ENCODE data around the gene FES. TPM values are rescaled to one million over a fixed set of nuclear protein-coding genes. Genes with fewer than 3 reads are reported as not detected.

FES gene
- total and polyA plus RNA-seq, 2 of the 13 experiments (the other 11 are each of a cell fraction or from before 2014, with no cell fraction given): 4.0 to 9.5 TPM

DNA sequence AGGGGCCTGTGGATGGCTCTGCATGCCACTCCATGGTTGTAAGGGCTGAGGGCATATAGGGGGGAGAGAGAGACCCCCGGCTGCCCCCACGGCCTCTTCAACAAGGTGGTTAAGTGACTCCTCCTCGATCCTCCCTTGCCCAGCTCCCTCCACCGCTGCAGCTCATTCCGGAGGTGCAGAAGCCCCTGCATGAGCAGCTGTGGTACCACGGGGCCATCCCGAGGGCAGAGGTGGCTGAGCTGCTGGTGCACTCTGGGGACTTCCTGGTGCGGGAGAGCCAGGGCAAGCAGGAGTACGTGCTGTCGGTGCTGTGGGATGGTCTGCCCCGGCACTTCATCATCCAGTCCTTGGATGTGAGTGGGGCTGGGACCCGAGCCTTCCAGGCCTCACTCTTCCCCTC, 6.5 kb downstream of the FES start (continued):
- TF ChIP-seq, protein P1, sequence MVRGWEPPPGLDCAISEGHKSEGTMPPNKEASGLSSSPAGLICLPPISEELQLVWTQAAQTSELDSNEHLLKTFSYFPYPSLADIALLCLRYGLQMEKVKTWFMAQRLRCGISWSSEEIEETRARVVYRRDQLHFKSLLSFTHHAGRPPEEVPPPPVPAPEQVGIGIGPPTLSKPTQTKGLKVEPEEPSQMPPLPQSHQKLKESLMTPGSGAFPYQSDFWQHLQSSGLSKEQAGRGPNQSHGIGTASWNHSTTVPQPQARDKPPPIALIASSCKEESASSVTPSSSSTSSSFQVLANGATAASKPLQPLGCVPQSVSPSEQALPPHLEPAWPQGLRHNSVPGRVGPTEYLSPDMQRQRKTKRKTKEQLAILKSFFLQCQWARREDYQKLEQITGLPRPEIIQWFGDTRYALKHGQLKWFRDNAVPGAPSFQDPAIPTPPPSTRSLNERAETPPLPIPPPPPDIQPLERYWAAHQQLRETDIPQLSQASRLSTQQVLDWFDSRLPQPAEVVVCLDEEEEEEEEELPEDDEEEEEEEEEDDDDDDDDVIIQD (CRISPR knock-in tag; IDR thresholded peaks at IDR 0.05; ENCODE audit: low read depth): no peak
- TF ChIP-seq ZNF121 (CRISPR knock-in tag; IDR thresholded peaks at IDR 0.05): no peak
- TF ChIP-seq ZC3H4 (CRISPR knock-in tag; IDR thresholded peaks at IDR 0.05; ENCODE audit: borderline replicate concordance): no peak
- TF ChIP-seq, protein P2, sequence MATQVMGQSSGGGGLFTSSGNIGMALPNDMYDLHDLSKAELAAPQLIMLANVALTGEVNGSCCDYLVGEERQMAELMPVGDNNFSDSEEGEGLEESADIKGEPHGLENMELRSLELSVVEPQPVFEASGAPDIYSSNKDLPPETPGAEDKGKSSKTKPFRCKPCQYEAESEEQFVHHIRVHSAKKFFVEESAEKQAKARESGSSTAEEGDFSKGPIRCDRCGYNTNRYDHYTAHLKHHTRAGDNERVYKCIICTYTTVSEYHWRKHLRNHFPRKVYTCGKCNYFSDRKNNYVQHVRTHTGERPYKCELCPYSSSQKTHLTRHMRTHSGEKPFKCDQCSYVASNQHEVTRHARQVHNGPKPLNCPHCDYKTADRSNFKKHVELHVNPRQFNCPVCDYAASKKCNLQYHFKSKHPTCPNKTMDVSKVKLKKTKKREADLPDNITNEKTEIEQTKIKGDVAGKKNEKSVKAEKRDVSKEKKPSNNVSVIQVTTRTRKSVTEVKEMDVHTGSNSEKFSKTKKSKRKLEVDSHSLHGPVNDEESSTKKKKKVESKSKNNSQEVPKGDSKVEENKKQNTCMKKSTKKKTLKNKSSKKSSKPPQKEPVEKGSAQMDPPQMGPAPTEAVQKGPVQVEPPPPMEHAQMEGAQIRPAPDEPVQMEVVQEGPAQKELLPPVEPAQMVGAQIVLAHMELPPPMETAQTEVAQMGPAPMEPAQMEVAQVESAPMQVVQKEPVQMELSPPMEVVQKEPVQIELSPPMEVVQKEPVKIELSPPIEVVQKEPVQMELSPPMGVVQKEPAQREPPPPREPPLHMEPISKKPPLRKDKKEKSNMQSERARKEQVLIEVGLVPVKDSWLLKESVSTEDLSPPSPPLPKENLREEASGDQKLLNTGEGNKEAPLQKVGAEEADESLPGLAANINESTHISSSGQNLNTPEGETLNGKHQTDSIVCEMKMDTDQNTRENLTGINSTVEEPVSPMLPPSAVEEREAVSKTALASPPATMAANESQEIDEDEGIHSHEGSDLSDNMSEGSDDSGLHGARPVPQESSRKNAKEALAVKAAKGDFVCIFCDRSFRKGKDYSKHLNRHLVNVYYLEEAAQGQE (IDR thresholded peaks at IDR 0.05; ENCODE audit: borderline replicate concordance in 1 of 2, low read depth in 1 of 2, low read length in 2 of 2): no peak
- no peak for TF ChIP-seq SIX4 (CRISPR knock-in tag; IDR thresholded peaks at IDR 0.05)

DNA sequence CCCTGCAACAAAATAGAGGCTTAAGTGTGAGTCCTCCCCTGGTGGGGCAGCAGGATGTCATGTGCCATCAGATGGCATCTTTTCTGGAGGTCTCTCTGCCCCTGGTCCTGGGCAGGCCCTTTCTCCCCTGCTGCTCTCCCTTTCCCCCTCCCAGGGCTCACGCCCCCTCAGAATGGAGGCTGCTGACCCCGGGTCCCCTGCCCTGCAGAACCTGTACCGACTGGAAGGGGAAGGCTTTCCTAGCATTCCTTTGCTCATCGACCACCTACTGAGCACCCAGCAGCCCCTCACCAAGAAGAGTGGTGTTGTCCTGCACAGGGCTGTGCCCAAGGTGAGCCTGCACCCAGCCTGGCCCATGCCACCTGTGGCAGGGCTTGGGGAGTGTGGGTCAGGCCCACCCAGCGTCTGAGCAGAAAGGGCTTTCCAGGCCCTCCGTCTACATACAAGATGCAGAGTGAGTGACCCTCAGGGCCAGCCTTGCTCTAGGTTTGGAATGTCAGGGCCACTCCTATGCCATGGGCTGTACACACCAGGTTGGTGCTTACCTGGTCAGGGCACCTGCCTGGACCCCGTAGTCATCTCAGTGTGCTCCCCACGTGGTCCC, 7.1 kb downstream of the FES start:
- Histone ChIP-seq H3K4me1 (ENCODE audit: insufficient read depth, low read length) (peaks cover 3% of the 10 kb centered on the region), H4K20me1 (ENCODE audit: insufficient read depth, low read length) (no peaks in the 10 kb centered on the region), H3K4me2 (ENCODE audit: low read depth, low read length) (no peak overlapping the region), H3K27me3 (ENCODE audit: control insufficient read depth in 1 of 2, insufficient read depth in 2 of 2, low read length in 2 of 2) (peaks cover 0 to 7% of the 10 kb centered on the region in 2 experiments; a peak in 2 of 5 replicates), H3K9me3 (ENCODE audit: low read length) (no peaks in the 10 kb centered on the region), H3K27ac (ENCODE audit: extremely low read length, insufficient read depth, low read length) (no peak overlapping the region), H3K79me2 (ENCODE audit: insufficient read depth, low read length) (no peaks in the 10 kb centered on the region), H3K9ac (ENCODE audit: insufficient read depth, low read depth, low read length) (no peak overlapping the region), H3K36me3 (replicated peaks in 1 of 2; ENCODE audit: control insufficient read depth in 1 of 2, insufficient read depth in 2 of 2, low read length in 2 of 2) (no peaks in the 10 kb centered on the region), H3K4me3 (replicated peaks in 1 of 3; ENCODE audit: insufficient read depth in 1 of 3, low read depth in 2 of 3, low read length in 3 of 3) (no peak overlapping the region), H2AFZ (ENCODE audit: low read length) (no peak overlapping the region)
- no TSS peak for BruUV-seq (replicated peaks)
- in situ Hi-C loops (cut with HindIII; ENCODE audit: extremely low pct_ligation_motif_present, low pct_unique_long_range_greater_than_20kb) (no loop called here), intact Hi-C loops (cut with micrococcal nuclease; ENCODE audit: unreplicated experiment) (no loop called here)
- no peak for ATAC-seq
- ChIA-PET CTCF (ENCODE audit: low intra/inter-chr PET ratio, low total read pairs) (no interaction called here), POLR2A (no interaction called here)
- FAIRE-seq: no peak
- DNase-seq (ENCODE audit: low spot score): no peak
- WGBS (ENCODE audit: low lambda C conversion rate): 66% methylated on average over 5 of the region's 8 CpGs
- TF ChIP-seq, protein P3, sequence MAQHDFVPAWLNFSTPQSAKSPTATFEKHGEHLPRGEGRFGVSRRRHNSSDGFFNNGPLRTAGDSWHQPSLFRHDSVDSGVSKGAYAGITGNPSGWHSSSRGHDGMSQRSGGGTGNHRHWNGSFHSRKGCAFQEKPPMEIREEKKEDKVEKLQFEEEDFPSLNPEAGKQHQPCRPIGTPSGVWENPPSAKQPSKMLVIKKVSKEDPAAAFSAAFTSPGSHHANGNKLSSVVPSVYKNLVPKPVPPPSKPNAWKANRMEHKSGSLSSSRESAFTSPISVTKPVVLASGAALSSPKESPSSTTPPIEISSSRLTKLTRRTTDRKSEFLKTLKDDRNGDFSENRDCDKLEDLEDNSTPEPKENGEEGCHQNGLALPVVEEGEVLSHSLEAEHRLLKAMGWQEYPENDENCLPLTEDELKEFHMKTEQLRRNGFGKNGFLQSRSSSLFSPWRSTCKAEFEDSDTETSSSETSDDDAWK (CRISPR knock-in tag; IDR thresholded peaks at IDR 0.05): no peak
- TF ChIP-seq, protein P4, sequence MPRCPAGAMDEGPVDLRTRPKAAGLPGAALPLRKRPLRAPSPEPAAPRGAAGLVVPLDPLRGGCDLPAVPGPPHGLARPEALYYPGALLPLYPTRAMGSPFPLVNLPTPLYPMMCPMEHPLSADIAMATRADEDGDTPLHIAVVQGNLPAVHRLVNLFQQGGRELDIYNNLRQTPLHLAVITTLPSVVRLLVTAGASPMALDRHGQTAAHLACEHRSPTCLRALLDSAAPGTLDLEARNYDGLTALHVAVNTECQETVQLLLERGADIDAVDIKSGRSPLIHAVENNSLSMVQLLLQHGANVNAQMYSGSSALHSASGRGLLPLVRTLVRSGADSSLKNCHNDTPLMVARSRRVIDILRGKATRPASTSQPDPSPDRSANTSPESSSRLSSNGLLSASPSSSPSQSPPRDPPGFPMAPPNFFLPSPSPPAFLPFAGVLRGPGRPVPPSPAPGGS (CRISPR knock-in tag; IDR thresholded peaks at IDR 0.05): no peak
- no peak for TF ChIP-seq WIZ (CRISPR knock-in tag; IDR thresholded peaks at IDR 0.05)
- TF ChIP-seq, protein P5, sequence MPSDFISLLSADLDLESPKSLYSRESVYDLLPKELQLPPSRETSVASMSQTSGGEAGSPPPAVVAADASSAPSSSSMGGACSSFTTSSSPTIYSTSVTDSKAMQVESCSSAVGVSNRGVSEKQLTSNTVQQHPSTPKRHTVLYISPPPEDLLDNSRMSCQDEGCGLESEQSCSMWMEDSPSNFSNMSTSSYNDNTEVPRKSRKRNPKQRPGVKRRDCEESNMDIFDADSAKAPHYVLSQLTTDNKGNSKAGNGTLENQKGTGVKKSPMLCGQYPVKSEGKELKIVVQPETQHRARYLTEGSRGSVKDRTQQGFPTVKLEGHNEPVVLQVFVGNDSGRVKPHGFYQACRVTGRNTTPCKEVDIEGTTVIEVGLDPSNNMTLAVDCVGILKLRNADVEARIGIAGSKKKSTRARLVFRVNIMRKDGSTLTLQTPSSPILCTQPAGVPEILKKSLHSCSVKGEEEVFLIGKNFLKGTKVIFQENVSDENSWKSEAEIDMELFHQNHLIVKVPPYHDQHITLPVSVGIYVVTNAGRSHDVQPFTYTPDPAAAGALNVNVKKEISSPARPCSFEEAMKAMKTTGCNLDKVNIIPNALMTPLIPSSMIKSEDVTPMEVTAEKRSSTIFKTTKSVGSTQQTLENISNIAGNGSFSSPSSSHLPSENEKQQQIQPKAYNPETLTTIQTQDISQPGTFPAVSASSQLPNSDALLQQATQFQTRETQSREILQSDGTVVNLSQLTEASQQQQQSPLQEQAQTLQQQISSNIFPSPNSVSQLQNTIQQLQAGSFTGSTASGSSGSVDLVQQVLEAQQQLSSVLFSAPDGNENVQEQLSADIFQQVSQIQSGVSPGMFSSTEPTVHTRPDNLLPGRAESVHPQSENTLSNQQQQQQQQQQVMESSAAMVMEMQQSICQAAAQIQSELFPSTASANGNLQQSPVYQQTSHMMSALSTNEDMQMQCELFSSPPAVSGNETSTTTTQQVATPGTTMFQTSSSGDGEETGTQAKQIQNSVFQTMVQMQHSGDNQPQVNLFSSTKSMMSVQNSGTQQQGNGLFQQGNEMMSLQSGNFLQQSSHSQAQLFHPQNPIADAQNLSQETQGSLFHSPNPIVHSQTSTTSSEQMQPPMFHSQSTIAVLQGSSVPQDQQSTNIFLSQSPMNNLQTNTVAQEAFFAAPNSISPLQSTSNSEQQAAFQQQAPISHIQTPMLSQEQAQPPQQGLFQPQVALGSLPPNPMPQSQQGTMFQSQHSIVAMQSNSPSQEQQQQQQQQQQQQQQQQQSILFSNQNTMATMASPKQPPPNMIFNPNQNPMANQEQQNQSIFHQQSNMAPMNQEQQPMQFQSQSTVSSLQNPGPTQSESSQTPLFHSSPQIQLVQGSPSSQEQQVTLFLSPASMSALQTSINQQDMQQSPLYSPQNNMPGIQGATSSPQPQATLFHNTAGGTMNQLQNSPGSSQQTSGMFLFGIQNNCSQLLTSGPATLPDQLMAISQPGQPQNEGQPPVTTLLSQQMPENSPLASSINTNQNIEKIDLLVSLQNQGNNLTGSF (CRISPR knock-in tag; IDR thresholded peaks at IDR 0.05): no peak

Data from HepG2 (cell line).